Left lung (tissue), 10 donors: ENCODE results near the gene ETV6. TPM values are rescaled to one million over a fixed set of nuclear protein-coding genes. Genes with fewer than 3 reads are reported as not detected.

Experiments
- ATAC-seq: fragments of 200-7000 bp; cut with Tn5 transposase; one replicate; pipeline ENCODE4 v1.9.1; 2020; ENCODE audit warnings: moderate library complexity
- DNase-seq, 4 donors: peaks; one replicate each; pipeline ENCODE4 v3.0.0-alpha.2; 2013 to 2020
- H3K27ac ChIP-seq, 2 donors: fragments of 200-600 bp; sonication (generic) in 1 of 2; one replicate each; pipeline versions ENCODE4 v1.5.0 to v1.8.0; 2020 to 2021
- H3K27me3 ChIP-seq, 2 donors: fragments of 200-600 bp; sonication (generic) in 1 of 2; one replicate each; pipeline versions ENCODE4 v1.5.0 to v1.8.0; 2020 to 2021
- H3K36me3 ChIP-seq, 2 donors: fragments of 200-600 bp; sonication (generic) in 1 of 2; one replicate each; pipeline versions ENCODE4 v1.5.0 to v1.8.0; 2020 to 2021
- H3K4me1 ChIP-seq, 2 donors: fragments of 200-600 bp; one replicate each; pipeline ENCODE4 v1.8.0; 2021
- H3K4me3 ChIP-seq, 2 donors: fragments of 200-600 bp; sonication (generic) in 1 of 2; one replicate each; pipeline versions ENCODE4 v1.5.0 to v1.8.0; 2020 to 2021; ENCODE audit warnings: mild to moderate bottlenecking in 1 of 2
- H3K9me3 ChIP-seq, 2 donors: fragments of 200-600 bp; sonication (generic) in 1 of 2; one replicate each; pipeline versions ENCODE4 v1.5.0 to v1.8.0; 2020 to 2021
- CTCF ChIP-seq, 2 donors: fragments of 200-600 bp; sonication (generic) in 1 of 2; IDR thresholded peaks; one replicate each; pipeline versions ENCODE4 v1.5.0 to v1.8.0; 2021; ENCODE audit warnings: antibody characterized with exemption in 2 of 2
- intact Hi-C, 2 donors: fragments of 100-400 bp; cut with DNase I; formaldehyde crosslinking; loops; one replicate each; pipeline versions ENCODE4 v1.11.2 to v1.14.2; 2022
- polyA plus RNA-seq, 6 donors: library from polyadenylated mRNA; unstranded; fragments of 120-200 nt; gene quantifications; one replicate each; pipeline ENCODE4 v1.2.1, GENCODE V29; 2013; ENCODE audit not compliant: insufficient read length in 6 of 6
- total RNA-seq, 2 donors: library from RNA; stranded (reverse); fragmentation: NEBNext Ultra II Directional; extraction: Animal tissue kit (Norgen Biotek cat#: 25700); gene quantifications; one replicate each; pipeline ENCODE4 v1.2.1, GENCODE V29; 2021
- donor health status: DM: no; HTN: yes; CAD: no.
- donor health status: DM: no; HTN: no; CAD: no.

Gene ETV6
- total and polyA plus RNA-seq, 8 donors, result 16.0 to 44.7 (median 17.1) TPM

- Histone ChIP-seq H3K9me3 (no peaks in the 10 kb centered on the region), H3K27me3 (no peaks in the 10 kb centered on the region), H3K36me3 (no peaks in the 10 kb centered on the region), H3K4me1 (peaks cover 9 to 48% of the 10 kb centered on the region in 2 donors), H3K27ac (no peak overlapping the region), H3K4me3 (no peak overlapping the region)
- TF ChIP-seq CTCF (IDR thresholded peaks at IDR 0.05), result no peak
- DNase-seq, result no peak
- ATAC-seq, result no peak
- intact Hi-C loops, result no loop called here
These were observed 52.0 kb downstream of the ETV6 start for GRCh38 chr12:11701433-11701832.

GRCh38 chr12:11702959-11703358, 53.5 kb downstream of the ETV6 start:
- Histone ChIP-seq H3K4me3 (no peak overlapping the region), H3K9me3 (no peaks in the 10 kb centered on the region), H3K27me3 (no peaks in the 10 kb centered on the region), H3K36me3 (no peaks in the 10 kb centered on the region), H3K4me1 (peaks cover 17 to 53% of the 10 kb centered on the region in 2 donors), H3K27ac (no peak overlapping the region)
- DNase-seq (no peak), ATAC-seq (no peak)
- TF ChIP-seq CTCF (IDR thresholded peaks at IDR 0.05), result no peak
- intact Hi-C loops, result no loop called here

GRCh38 chr12:11703378-11703777, 53.9 kb downstream of the ETV6 start:
- H3K4me1 ChIP-seq, result peaks cover 17 to 49% of the 10 kb centered on the region in 2 donors

GRCh38 chr12:11704089-11704488, 54.6 kb downstream of the ETV6 start:
- H3K4me3 ChIP-seq, result no peak overlapping the region
- ATAC-seq (no peak), DNase-seq (no peak)
- intact Hi-C loops, result no loop called here
- no peaks in the 10 kb centered on the region for H3K36me3 ChIP-seq
- no peaks in the 10 kb centered on the region for H3K9me3 ChIP-seq
- peaks cover 17 to 45% of the 10 kb centered on the region in 2 donors for H3K4me1 ChIP-seq
- H3K27ac ChIP-seq, result peak overlapping the region in 1 of 2 donors; percentile 46
- no peaks in the 10 kb centered on the region for H3K27me3 ChIP-seq
- TF ChIP-seq CTCF (IDR thresholded peaks at IDR 0.05), result no peak

More at GRCh38 chr12:11703378-11703777, 53.9 kb downstream of the ETV6 start:
- intact Hi-C loops, result no loop called here
- no peaks in the 10 kb centered on the region for H3K9me3 ChIP-seq
- TF ChIP-seq CTCF (IDR thresholded peaks at IDR 0.05), result no peak
- no peak overlapping the region for H3K27ac ChIP-seq
- ATAC-seq (no peak), DNase-seq (no peak)
- H3K4me3 ChIP-seq, result no peak overlapping the region
- no peaks in the 10 kb centered on the region for H3K36me3 ChIP-seq
- H3K27me3 ChIP-seq, result no peaks in the 10 kb centered on the region

- Histone ChIP-seq H3K4me3 (no peak overlapping the region), H3K36me3 (no peaks in the 10 kb centered on the region), H3K27ac (peak overlapping the region in 1 of 2 donors; percentile 46), H3K9me3 (no peaks in the 10 kb centered on the region), H3K27me3 (no peaks in the 10 kb centered on the region), H3K4me1 (peaks cover 17 to 47% of the 10 kb centered on the region in 2 donors)
- no peak for DNase-seq
- no peak for TF ChIP-seq CTCF (IDR thresholded peaks at IDR 0.05)
- ATAC-seq, result peak; percentile 50
- intact Hi-C loops, result no loop called here
These were observed 55.5 kb downstream of the ETV6 start for GRCh38 chr12:11705010-11705409.
